ENCODE results near the gene NFASC. TPM values are rescaled to one million over a fixed set of nuclear protein-coding genes. Genes with fewer than 3 reads are reported as not detected.
A peak's percentile ranks its signal among the peaks of the same experiment; 100 is the strongest.

Gene NFASC
- total and polyA plus RNA-seq, 9 of the 15 experiments (the other 6 are each of a cell fraction or from before 2014, with no cell fraction given) = 0.03 to 0.16 (median 0.06) TPM; not detected in 6

GRCh38 chr1:204960306-204961125 lies 89.9 kb downstream of the NFASC start (continued):
- TF ChIP-seq ZNF318 (IDR thresholded peaks at IDR 0.05; ENCODE audit: borderline replicate concordance in 1 of 2, low read depth in 1 of 2) (no peak), CTCFL (IDR thresholded peaks at IDR 0.05; ENCODE audit: borderline replicate concordance, insufficient read depth, low read depth, low read length, poor library complexity, severe bottlenecking) (no peak), ZNF143 (CRISPR knock-in tag; IDR thresholded peaks at IDR 0.05) (no peak), ZNF324 (CRISPR knock-in tag; IDR thresholded peaks at IDR 0.05) (no peak), BDP1 (IDR thresholded peaks at IDR 0.05; ENCODE audit: insufficient read depth, insufficient read length) (no peak), ZNF175 (CRISPR knock-in tag; IDR thresholded peaks at IDR 0.05; ENCODE audit: low read depth) (peak; percentile 84; the same call in 1 of the 2 replicates), ZNF316 (IDR thresholded peaks at IDR 0.05) (no peak), MTA3 (IDR thresholded peaks at IDR 0.05; ENCODE audit: borderline replicate concordance) (peak; percentile 30; the same call in 1 of the 2 replicates), GATAD2B (IDR thresholded peaks at IDR 0.05; ENCODE audit: borderline replicate concordance) (no peak), BRF2 (IDR thresholded peaks at IDR 0.05; ENCODE audit: borderline replicate concordance, insufficient read depth, insufficient read length) (no peak), FOXP4 (CRISPR knock-in tag; IDR thresholded peaks at IDR 0.05; ENCODE audit: borderline replicate concordance) (no peak), ZKSCAN3 (CRISPR knock-in tag; IDR thresholded peaks at IDR 0.05) (no peak)

Measured in K562 (cell line).